Fibroblast of gingiva (primary cell): ENCODE data around the gene TOPORS.
"Not testable (repeated sequence)": the region's sequence is repeated elsewhere in the genome, so short reads cannot be mapped to it uniquely, and the experiment has no call there.

Experiments used
- DNase-seq: peaks from one replicate; pipeline ENCODE4 v3.0.0-alpha.2; 2011; ENCODE audit warnings: low read depth

The TOPORS gene

DNA sequence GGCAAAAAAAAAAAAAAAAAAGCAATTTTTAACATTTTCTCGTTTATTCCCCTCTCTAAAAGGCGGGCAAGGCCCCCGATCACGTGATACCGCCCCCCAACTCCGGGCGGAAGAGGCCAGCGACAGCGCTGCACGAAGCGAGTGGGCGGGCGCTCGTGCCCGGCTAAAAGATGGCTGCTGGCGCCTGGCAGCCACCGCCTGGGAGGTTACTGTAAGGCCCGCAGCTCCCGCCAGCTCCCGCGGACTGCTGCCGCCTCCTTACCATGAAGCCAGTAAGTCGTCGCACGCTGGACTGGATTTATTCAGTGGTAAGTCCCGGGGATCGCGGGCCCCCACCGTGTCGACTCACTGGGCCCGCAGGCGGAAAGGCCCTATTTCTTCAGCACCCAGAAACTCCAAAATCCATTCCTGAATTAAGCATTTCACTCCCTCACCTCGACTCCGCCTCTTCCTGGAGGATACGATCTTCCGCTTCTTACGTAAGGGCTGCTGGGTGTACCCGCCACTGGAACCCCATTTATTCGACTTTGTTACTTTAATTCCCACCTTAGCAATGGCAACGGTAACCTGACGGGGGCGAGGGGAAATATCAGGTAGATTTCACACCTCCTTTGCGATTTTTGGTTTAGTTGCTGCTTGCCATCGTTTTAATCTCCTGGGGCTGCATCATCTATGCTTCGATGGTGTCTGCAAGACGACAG is at the start of gene TOPORS, which contains the start of gene SMIM27:
TSS of gene TOPORS (minus strand) at position 415 of the 701 bp plus-strand sequence. CDS start at position 265, 150 bp downstream.
TSS of gene SMIM27 (plus strand) at position 156 of the 701 bp plus-strand sequence. CDS start at position 264, 108 bp downstream.
- peak; percentile 84 for DNase-seq

DNA sequence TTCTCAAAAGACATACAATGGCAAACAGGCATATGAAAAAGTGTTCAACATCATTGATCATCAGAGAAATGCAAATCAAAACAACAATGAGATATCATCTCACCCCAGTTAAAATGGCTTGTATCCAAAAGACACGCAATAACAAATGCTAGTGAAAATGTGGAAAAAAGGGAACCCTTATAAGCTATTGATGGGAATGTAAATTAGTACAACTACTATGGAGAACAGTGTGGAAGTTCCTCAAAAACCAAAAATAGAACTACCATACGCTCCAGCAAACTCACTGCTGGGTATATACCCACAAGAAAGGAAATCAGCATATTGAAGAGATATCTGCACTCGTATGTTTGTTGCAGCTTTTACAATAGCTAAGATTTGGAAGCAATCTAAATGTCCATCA is 46.6 kb upstream of the TOPORS start:
- DNase-seq: not testable (repeated sequence)

GRCh38 chr9:32596936-32597335 is 44.5 kb upstream of the TOPORS start:
- DNase-seq: no peak

DNA sequence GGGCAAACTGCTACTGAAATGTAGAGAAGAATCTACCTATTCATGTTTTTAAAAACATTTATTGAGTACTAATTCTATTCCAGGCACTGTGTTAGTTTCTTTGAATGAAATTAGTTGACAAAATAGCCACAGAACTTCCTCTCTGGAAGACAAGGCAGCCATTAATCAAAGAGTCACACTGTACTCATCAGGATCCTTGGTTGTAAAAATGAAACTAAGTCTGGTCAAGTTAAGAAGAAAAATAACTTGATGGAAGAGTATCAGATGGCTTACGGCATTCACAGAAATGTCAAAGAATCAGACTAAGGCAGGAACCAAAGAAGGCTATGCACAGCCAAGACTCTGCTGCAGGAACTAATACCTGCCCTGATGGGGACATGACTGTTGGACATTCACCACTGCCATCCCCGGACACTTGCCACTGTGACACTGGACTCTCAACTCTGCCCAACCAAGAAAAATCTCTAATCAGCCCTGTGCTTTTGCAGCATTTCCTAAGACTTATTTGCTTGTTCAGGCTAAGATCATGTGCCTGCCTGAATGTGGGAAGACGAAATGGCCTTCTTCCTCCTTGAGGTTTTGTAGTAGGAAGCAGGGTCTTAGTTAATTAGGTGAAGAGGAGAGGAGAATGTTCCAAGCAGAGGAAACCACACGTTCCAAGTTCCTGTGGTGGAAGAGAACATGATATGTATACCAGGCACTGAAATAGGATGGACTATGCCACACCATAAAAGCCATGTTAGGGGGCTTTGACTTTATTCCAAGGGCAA is 43.9 kb upstream of the TOPORS start:
- no peak for DNase-seq

DNA sequence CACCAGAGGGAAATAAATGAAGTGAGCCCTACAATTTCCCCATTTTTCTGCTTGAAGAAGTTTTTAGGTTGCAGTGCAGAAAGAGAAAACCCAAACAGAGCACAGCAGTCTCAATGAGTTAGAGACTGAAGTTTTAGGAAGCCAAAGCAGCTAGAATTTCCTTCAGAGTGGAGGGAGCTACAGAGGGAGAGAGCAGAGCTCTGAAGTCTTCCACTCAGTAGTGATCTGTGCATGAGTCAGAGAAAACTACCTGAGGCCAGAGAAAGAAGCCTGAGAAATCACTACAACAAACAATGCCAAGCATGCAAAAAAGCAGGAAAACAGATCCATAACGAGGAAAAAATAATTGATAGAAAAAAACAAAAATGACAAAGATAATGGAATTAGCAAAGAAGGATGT is 38.5 kb upstream of the TOPORS start:
- DNase-seq: no peak

DNA sequence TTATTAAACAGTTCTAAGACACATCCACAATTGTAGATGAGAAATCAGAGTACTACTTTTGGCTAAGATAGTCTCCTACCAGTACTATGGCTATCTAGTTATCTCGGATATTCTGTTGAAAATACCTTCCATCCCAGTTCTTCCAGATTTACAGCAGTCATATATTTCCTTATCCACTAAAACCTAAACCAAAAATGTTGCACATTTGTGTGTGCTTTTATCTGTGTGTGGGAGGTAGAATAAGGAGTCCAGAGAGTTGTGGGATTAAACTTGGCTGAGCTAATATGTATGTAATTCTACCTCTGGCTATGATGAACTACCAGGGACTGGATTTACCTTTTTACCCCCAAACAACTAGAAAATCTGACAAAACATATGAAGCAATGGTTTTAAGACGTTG is 38.1 kb upstream of the TOPORS start:
- DNase-seq: no peak

DNA sequence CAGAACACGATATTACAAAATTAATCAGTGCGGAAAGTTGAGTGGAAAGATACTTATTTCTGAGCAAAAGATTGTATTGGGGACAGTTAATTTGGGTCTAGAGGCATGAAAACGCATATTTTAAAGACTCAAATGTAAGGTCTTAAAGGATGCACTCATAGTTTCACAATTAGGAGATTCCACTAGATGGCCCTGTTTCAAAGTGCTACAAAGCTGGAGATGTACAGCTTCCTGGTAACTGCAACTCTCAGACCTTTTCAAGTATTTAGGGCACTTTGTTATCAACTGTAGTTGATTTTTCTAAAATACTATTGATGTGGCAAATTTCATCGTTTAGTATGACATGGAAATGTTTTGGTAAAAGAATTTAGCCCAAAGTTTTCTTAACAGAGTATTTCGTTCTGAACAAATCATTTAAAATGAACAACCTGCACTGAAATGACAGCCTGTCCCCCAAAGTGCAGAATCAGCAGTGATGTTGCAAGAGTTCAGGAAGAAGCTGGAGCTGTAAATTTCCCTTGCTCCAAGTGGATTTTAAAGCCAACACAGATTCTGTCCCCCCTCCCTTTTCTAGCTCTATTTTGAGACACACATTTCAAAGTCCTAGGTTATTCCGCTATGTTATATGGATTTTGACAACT is 36.8 kb upstream of the TOPORS start:
- DNase-seq: peak; percentile 28

DNA sequence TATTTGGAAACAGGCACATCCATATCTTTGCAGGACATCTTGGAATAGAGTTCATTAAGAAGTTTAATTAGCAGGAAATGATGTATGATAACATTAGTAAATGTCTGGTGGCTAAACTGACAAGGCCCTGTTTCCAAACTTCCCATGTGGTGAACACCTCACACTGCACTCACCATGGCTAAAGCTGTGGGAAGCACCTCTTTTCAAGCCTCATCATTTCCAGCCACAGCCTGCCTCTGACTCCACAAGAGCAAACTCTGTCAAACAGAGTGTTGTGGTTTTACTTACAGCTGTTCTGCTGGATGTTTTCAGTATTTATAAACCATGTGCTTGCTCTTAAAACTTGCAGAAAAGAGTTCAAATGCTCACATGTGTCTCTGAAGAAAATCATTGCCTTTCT is 35.5 kb upstream of the TOPORS start:
- no peak for DNase-seq

GRCh38 chr9:32584784-32585183 is 32.4 kb upstream of the TOPORS start:
- DNase-seq: no peak

DNA sequence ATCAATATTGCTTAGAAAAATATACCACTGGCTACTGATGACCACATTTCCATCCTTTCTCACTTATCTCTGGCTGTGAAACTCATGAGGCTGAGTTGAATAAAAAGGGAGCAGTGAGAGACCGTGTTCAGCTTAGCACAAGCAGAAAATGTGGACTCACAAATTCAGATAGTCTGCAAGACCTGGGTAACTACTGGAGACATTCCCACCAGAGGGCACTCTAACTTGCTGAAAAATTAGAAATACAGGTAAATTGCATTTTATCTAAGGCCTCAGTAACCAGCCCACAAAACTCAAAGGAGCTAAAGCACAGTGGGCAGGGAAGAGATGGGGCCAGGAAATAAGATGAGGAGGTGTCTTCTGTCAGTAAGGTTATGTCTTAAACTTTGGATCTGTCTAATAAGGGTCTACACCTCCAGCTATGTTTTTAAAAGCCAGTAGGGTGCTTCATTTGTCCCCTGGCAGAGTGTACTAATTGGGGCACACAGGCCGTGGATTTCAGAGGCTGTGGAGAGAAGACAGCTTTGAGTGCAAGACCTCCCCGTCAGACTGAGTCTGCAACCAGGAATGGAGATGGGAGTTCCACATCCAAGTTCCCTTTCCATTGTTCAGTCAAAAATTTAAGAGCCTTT is 29.2 kb upstream of the TOPORS start:
- DNase-seq: peak; percentile 36

- DNase-seq: no peak
Measured at GRCh38 chr9:32580631-32581300, 28.4 kb upstream of the TOPORS start.

GRCh38 chr9:32579706-32580331 is 27.4 kb upstream of the TOPORS start:
- peak; percentile 33 for DNase-seq

DNA sequence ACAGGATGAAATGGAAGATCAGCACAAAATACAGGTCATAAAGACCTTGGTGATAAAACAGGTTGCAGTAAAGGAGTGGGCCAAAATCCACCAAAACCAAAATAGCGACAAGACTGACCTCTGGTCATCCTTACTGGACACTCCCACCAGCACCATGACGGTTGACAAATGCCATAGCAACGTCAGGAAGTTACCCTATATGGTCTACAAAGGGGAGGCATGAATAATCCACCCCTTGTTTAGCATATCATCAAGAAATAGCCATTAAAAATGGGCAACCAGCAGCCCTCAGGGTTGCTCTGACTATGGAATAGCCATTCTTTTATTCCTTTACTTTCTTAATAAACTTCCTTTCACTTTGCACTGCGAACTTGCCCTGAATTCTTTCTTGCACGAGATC is 26.6 kb upstream of the TOPORS start:
- DNase-seq: no peak

GRCh38 chr9:32577316-32577715 is 24.9 kb upstream of the TOPORS start:
- no peak for DNase-seq

GRCh38 chr9:32574858-32575257 is 22.5 kb upstream of the TOPORS start:
- no peak for DNase-seq

DNA sequence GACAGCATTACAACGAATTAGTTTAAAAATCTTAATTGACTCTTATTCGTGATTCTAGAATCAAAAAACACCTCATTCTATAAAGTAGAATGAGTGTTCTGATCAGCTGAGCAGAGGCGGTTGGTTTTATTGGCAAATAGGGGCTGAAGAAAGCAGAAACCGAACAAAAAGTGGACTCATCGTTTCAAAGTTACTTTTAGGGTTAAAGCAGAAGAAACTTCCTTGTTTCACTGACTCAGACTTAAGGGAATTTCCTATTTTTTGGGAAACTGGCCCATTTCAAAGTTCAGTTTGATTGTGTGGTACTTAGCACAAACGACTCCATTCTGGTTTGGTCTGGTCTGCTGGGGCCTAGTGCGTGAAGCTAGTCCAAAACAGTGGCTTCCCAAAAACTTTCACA is 21.4 kb upstream of the TOPORS start:
- DNase-seq: no peak

- peak; percentile 90 for DNase-seq
Measured at GRCh38 chr9:32572900-32573523, 20.6 kb upstream of the TOPORS start, which contains the start of gene NDUFB6. NDUFB6 (minus strand) TSS chr9:32573159; CDS start chr9:32573060, 99 bp downstream.

DNA sequence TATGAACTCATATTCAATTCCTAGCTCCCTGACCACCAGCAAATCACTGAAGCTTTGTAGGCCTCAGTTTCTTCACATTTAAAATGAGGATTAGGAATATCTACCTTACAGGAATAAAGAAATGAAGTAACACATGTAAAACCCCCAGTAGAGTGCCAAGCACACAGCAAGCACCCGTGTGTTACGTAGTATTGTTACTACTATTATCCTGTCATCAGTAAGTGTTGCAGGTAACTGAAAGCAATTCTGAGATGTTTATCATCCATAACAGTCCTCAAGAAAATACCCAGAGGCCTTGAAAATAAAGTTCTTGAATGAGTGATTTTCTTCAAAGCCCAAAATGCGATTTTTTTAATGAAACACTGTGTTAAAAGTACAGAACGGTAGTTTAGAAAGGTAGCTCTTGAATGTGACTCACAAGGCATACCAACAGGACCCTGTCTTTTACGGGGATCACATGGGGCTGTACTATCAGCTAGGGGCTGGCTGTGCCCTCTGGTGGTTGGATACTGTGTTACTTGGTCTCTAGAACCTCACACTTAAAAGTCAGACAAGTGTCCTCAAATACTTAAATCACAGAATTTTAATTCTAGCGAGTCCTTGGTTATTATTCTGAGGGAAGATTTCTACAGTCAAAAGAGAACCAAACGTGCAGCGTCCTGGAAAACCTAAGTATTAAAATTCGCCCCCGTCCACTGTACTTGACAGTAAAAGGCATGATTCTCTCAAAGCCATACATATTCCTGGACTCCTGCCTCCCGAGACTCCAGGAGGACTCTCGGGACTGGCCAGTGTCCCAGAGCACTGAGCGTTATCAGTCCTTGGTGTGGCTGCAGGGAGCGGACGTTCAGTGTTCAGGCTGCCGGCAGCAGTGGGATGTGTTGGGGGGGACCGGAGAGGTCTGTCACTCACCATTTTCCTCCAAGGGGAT is 19.8 kb upstream of the TOPORS start:
- DNase-seq: peak; percentile 56

DNA sequence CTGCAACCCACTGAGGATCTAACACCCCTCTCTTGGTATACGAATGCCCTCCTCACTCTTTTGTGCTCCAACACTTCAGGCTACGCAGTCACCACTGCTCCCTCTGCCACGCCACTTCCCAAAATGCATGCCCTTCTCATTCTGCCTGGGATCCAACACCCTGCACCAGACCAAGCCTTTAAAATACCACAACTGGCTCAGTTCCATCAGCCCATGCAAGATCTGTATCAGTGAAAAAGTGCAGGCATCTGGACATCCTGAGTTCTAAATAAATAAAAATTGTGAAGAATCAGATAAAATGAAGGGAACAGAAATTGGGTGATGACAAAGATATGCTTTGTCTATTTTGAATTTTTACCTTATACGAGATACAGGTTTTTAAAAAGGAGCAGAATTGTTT is 17.9 kb upstream of the TOPORS start:
- DNase-seq: no peak

DNA sequence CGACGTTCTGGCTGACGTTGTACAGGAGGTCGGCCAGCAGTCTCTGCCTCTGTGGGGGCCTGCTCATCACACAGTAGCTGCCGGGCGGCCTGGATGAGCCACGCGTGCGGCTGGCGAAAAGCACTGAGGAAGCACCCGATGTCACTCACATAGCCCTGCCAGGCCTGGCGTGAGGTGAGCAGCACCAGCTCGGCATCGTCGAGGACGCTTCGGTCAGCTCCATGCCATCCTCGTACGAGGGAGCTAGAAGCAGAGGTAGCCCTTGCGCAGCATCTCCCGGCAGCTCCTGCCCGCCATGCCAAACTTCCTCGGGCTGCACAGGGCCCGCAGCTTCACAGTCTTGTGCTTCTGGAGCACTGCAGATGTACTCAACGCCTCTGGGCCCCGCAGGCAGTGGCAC is 14.4 kb upstream of the TOPORS start:
- DNase-seq: no peak
